Measurements from ENCODE around the gene C22orf15. TPM values are rescaled to one million over a fixed set of nuclear protein-coding genes. Genes with fewer than 3 reads are reported as not detected.

The C22orf15 gene
- total RNA-seq, 1 donor from 2014 or later = not detected

GRCh38 chr22:23769321-23769965 is 6.7 kb downstream of the C22orf15 start:
- intact Hi-C loops (cut with micrococcal nuclease) = no loop called here
- no peak for ATAC-seq
- DNase-seq = no peak

- no peak for DNase-seq
- no peak for ATAC-seq
- intact Hi-C loops (cut with micrococcal nuclease) = loop anchor here (10.0 kb wide), 1 partner anchor 73 kb away; no protein-coding TSS in a partner anchor
These were observed 9.5 kb downstream of the C22orf15 start for GRCh38 chr22:23772315-23772648.

- ATAC-seq (peak; percentile 35), DNase-seq (peak; percentile 82)
- intact Hi-C loops (cut with micrococcal nuclease) = loop anchor here (10.0 kb wide), 1 partner anchor 72 kb away; no protein-coding TSS in a partner anchor
These were observed 10.1 kb downstream of the C22orf15 start, which contains the start of gene MMP11 for GRCh38 chr22:23772649-23773473. Gene MMP11, plus strand, starts transcription at chr22:23772849. Its CDS starts 22 bp downstream, at chr22:23772871.

GRCh38 chr22:23773483-23774113 is 10.8 kb downstream of the C22orf15 start:
- DNase-seq = peak; percentile 79
- intact Hi-C loops (cut with micrococcal nuclease) = loop anchor here (10.0 kb wide), 1 partner anchor 71 kb away; no protein-coding TSS in a partner anchor
- peak; percentile 75 for ATAC-seq

- ATAC-seq (no peak), DNase-seq (no peak)
- intact Hi-C loops (cut with micrococcal nuclease) = loop anchor here (10.0 kb wide), 1 partner anchor 70 kb away; no protein-coding TSS in a partner anchor
These were observed 11.5 kb downstream of the C22orf15 start for GRCh38 chr22:23774114-23774921.

GRCh38 chr22:23774922-23775436 is 12.2 kb downstream of the C22orf15 start:
- DNase-seq (no peak), ATAC-seq (no peak)
- intact Hi-C loops (cut with micrococcal nuclease) = loop anchor here (10.0 kb wide), 1 partner anchor 70 kb away; no protein-coding TSS in a partner anchor

- intact Hi-C loops (cut with micrococcal nuclease) = loop anchor here (10.0 kb wide), 1 partner anchor 69 kb away; no protein-coding TSS in a partner anchor
- no peak for DNase-seq
- ATAC-seq = no peak
These were observed 13.1 kb downstream of the C22orf15 start for GRCh38 chr22:23775779-23776375.

- ATAC-seq = peak; percentile 67
- intact Hi-C loops (cut with micrococcal nuclease) = loop anchor here (10.0 kb wide), 1 partner anchor 67 kb away; no protein-coding TSS in a partner anchor
- peak; percentile 83 for DNase-seq
These were observed 15.2 kb downstream of the C22orf15 start for GRCh38 chr22:23777776-23778576.

GRCh38 chr22:23778577-23778900 is 15.7 kb downstream of the C22orf15 start:
- ATAC-seq (no peak), DNase-seq (no peak)
- intact Hi-C loops (cut with micrococcal nuclease) = loop anchor here (10.0 kb wide), 1 partner anchor 66 kb away; no protein-coding TSS in a partner anchor

- DNase-seq = no peak
- ATAC-seq = no peak
- intact Hi-C loops (cut with micrococcal nuclease) = loop anchor here (10.0 kb wide), 1 partner anchor 66 kb away; no protein-coding TSS in a partner anchor
These were observed 16.3 kb downstream of the C22orf15 start for GRCh38 chr22:23779083-23779482.

- DNase-seq (no peak), ATAC-seq (no peak)
- intact Hi-C loops (cut with micrococcal nuclease) = loop anchor here (10.0 kb wide), 1 partner anchor 65 kb away; no protein-coding TSS in a partner anchor
These were observed 16.9 kb downstream of the C22orf15 start for GRCh38 chr22:23779731-23780130.

- ATAC-seq (no peak), DNase-seq (no peak)
- intact Hi-C loops (cut with micrococcal nuclease) = no loop called here
These were observed 17.5 kb downstream of the C22orf15 start for GRCh38 chr22:23780146-23780748.

- intact Hi-C loops (cut with micrococcal nuclease) = no loop called here
- ATAC-seq (no peak), DNase-seq (no peak)
These were observed 18.3 kb downstream of the C22orf15 start for GRCh38 chr22:23781065-23781464.

- intact Hi-C loops (cut with micrococcal nuclease) = no loop called here
- no peak for ATAC-seq
- no peak for DNase-seq
These were observed 18.9 kb downstream of the C22orf15 start for GRCh38 chr22:23781511-23782183.

- ATAC-seq (no peak), DNase-seq (no peak)
- intact Hi-C loops (cut with micrococcal nuclease) = no loop called here
These were observed 19.5 kb downstream of the C22orf15 start for GRCh38 chr22:23782252-23782651.

GRCh38 chr22:23782703-23783102 is 19.9 kb downstream of the C22orf15 start:
- intact Hi-C loops (cut with micrococcal nuclease) = no loop called here
- DNase-seq = no peak
- no peak for ATAC-seq
